Natural killer cell (primary cell): ENCODE data around the gene ARHGDIG. TPM values are rescaled to one million over a fixed set of nuclear protein-coding genes. Genes with fewer than 3 reads are reported as not detected.
"Not testable (repeated sequence)": the region's sequence is repeated elsewhere in the genome, so short reads cannot be mapped to it uniquely, and the experiment has no call there.

Source experiments
- ATAC-seq, 3 donors: fragments of 150-1000 bp in 2 of 3; fragments of 200-7000 bp in 1 of 3; cut with Tn5 transposase; 1 replicate in 1 of 3; 2 replicates in 2 of 3; pipeline ENCODE4 v1.10.0; 2021; ENCODE audit warnings: mild to moderate bottlenecking in 2 of 3, moderate library complexity in 2 of 3
- DNase-seq, 2 donors: peaks; one replicate each; pipeline versions ENCODE4 v3.0.0 to v3.0.0-alpha.2; 2013 to 2021; ENCODE audit warnings: mixed read lengths in 1 of 2
- H3K27ac ChIP-seq: one replicate; pipeline ENCODE4 v1.5.1; 2013; ENCODE audit warnings: mild to moderate bottlenecking, low read length
- H3K27me3 ChIP-seq: one replicate; pipeline ENCODE4 v1.6.1; 2013; ENCODE audit warnings: low read length; ENCODE audit not compliant: control insufficient read depth, insufficient read depth
- H3K36me3 ChIP-seq: one replicate; pipeline ENCODE4 v1.6.1; 2013; ENCODE audit warnings: low read length; ENCODE audit not compliant: control insufficient read depth, insufficient read depth
- H3K4me1 ChIP-seq: one replicate; pipeline ENCODE4 v1.6.1; 2013; ENCODE audit warnings: low read length; ENCODE audit not compliant: control insufficient read depth, insufficient read depth
- H3K4me3 ChIP-seq: one replicate; pipeline ENCODE4 v1.5.1; 2013; ENCODE audit warnings: low read length
- H3K9me3 ChIP-seq: one replicate; pipeline ENCODE4 v1.6.1; 2013; ENCODE audit warnings: low read length; ENCODE audit not compliant: control insufficient read depth, insufficient read depth
- H3K27ac Mint-ChIP-seq, 2 donors: one replicate each; pipeline ENCODE4 v1.8.0; 2022; ENCODE audit warnings: mild to moderate bottlenecking in 2 of 2, mixed read lengths in 2 of 2, moderate library complexity in 1 of 2
- H3K27me3 Mint-ChIP-seq, 2 donors: one replicate each; pipeline ENCODE4 v1.8.0; 2022; ENCODE audit warnings: low read depth in 2 of 2, mixed read lengths in 2 of 2
- H3K36me3 Mint-ChIP-seq: one replicate; pipeline ENCODE4 v1.8.0; 2022; ENCODE audit warnings: mixed read lengths
- H3K4me1 Mint-ChIP-seq, 2 donors: one replicate each; pipeline ENCODE4 v1.8.0; 2022; ENCODE audit warnings: mixed read lengths in 2 of 2
- H3K4me3 Mint-ChIP-seq: one replicate; pipeline ENCODE4 v1.8.0; 2022; ENCODE audit warnings: mild to moderate bottlenecking, moderate library complexity, mixed read lengths
- H3K9me3 Mint-ChIP-seq, 2 donors: one replicate each; pipeline ENCODE4 v1.8.0; 2022; ENCODE audit warnings: mixed read lengths in 2 of 2
- WGBS: methylation state at CpG from one replicate; pipeline ENCODE4 v1.1.7; 2013; ENCODE audit warnings: missing lambda C conversion rate; ENCODE audit not compliant: insufficient coverage; 5-methylcytosine and 5-hydroxymethylcytosine counted together
- intact Hi-C: fragments of 100-400 bp; cut with micrococcal nuclease; formaldehyde crosslinking; loops from one replicate; pipeline ENCODE4 v1.14.2; 2022
- total RNA-seq, 4 donors: library from RNA; stranded (reverse); fragments of 120-200 nt in 1 of 4; gene quantifications; one replicate each; pipeline versions ENCODE4 v1.2.3 to v1.2.4, GENCODE V29; 2013 to 2022
- TF ChIP-seq, protein P1 (sequence below): fragments of 200-600 bp; IDR thresholded peaks from one replicate; pipeline ENCODE4 v1.8.0; 2022; ENCODE audit warnings: antibody characterized with exemption

ARHGDIG gene
- total RNA-seq, 3 donors from 2014 or later (not counting 1 experiment from before 2014, with no cell fraction given), result 0.49 to 1.4 TPM; not detected in 1

DNA sequence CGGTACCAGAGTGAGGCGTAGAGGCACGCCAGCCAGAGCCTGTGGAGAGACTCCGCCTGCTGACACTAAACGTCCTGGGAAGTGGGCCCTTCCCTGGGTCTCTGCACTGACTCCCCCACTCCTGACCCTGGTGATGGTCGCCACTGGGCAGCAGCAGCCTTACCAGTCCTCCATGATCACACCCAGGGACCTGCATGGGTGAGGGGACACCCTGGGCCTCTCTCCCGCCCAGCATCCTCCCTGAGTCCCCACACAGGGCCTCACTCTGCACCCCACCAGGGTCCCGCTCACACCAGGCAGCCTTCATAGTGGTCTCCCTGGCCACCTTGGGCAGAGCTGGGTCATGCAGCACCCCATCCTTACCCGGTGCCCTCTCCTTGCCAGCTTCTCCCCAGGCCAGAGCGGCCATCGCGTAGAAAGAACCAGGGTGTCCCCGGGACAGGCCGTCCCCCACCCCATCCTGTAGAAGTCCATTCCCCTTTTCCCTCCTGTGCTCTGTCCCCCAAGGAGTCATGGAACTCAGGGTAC, 15.3 kb upstream of the ARHGDIG start:
- Histone ChIP-seq H3K27ac (no peak overlapping the region), H3K36me3 (peaks cover 22% of the 10 kb centered on the region), H3K9me3 (no peaks in the 10 kb centered on the region), H3K27me3 (no peaks in the 10 kb centered on the region), H3K4me3 (no peak overlapping the region), H3K4me1 (no peaks in the 10 kb centered on the region)
- WGBS, result 94% methylated on average over 14 of the region's 14 CpGs
- no peak overlapping the region for H3K27ac Mint-ChIP-seq
- DNase-seq, result no peak
- TF ChIP-seq, protein P1, sequence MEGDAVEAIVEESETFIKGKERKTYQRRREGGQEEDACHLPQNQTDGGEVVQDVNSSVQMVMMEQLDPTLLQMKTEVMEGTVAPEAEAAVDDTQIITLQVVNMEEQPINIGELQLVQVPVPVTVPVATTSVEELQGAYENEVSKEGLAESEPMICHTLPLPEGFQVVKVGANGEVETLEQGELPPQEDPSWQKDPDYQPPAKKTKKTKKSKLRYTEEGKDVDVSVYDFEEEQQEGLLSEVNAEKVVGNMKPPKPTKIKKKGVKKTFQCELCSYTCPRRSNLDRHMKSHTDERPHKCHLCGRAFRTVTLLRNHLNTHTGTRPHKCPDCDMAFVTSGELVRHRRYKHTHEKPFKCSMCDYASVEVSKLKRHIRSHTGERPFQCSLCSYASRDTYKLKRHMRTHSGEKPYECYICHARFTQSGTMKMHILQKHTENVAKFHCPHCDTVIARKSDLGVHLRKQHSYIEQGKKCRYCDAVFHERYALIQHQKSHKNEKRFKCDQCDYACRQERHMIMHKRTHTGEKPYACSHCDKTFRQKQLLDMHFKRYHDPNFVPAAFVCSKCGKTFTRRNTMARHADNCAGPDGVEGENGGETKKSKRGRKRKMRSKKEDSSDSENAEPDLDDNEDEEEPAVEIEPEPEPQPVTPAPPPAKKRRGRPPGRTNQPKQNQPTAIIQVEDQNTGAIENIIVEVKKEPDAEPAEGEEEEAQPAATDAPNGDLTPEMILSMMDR, result no peak
- ATAC-seq, result no peak
- H3K27me3 Mint-ChIP-seq, result no peaks in the 10 kb centered on the region
- intact Hi-C loops, result no loop called here
- H3K36me3 Mint-ChIP-seq, result no peaks in the 10 kb centered on the region
- H3K4me3 Mint-ChIP-seq, result no peak overlapping the region
- H3K9me3 Mint-ChIP-seq, result no peaks in the 10 kb centered on the region
- peaks cover 0 to 16% of the 10 kb centered on the region in 2 donors for H3K4me1 Mint-ChIP-seq

DNA sequence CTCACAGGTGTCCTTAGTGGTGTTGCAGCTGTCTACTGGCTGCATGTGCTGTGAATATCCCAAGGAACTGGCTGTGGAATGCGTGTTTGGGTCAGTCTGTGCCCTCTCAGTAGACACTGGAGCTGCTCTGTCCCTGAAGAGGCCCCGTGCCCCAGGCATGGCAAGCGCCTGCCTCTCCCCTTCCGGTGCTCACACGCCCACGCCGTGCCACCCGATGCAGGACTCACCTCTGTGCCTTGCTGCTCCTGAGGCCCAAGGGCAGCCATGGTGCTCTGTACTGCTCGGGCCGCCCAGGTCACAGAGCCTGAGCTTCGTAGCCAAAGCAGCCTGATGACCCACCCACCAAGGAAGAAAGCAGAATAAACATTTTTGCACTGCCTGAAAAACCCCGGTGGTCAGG, 14.7 kb upstream of the ARHGDIG start:
- no peak for DNase-seq
- ATAC-seq, result no peak
- H3K27ac Mint-ChIP-seq, result no peak overlapping the region

DNA sequence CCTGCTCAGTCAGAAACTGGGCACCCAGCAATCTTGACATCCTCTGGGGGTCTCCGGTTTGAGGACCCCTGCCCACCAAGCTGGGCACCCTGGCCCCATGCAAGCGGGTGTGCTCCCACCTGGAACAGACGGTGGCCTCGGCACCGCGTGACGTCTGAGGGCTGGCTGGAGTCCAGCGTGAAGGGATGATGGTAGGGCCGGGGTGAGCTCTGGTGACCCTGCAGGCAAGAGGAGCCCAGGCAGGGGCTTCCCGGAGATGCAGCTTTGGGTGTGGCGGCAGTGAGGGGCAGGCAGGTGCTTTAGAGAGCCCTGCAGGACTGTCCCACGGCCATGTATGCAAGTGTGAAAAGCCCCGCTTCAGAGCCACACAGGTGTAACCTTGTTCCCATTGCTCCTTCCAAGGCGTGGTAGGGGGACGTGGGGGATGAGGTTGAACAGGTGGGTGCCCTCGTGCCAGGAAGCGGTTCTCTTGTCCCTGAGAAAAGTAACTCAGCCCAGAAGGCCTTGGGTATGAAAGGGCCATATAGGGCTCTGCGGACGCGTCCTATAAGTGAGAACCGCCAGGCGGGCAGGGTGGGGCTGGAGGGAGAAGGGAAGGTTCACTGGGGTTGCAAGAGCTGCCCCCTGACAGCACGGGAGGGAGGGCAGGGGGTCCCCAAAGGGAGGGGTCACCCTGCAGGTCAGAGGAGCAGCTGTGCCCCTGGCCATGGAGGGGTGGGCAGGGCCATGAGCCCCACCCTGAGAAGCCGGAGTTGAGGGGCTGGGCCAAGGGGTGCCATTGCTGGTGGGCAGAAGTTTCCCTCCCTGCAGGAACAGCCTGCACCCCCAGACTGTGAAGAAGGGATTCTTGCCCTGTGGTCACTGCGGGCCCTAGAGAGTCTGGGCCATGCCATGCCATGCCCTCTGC, 13.9 kb upstream of the ARHGDIG start:
- H3K4me1 Mint-ChIP-seq, result peaks cover 0 to 16% of the 10 kb centered on the region in 2 donors
- no peak overlapping the region for H3K4me3 Mint-ChIP-seq
- H3K9me3 Mint-ChIP-seq, result no peaks in the 10 kb centered on the region
- no peak overlapping the region for H3K27ac Mint-ChIP-seq
- intact Hi-C loops, result no loop called here
- Histone ChIP-seq H3K36me3 (peaks cover 18% of the 10 kb centered on the region), H3K27me3 (no peaks in the 10 kb centered on the region), H3K27ac (no peak overlapping the region), H3K4me1 (no peaks in the 10 kb centered on the region), H3K9me3 (no peaks in the 10 kb centered on the region), H3K4me3 (no peak overlapping the region)
- DNase-seq (no peak), ATAC-seq (no peak)
- no peaks in the 10 kb centered on the region for H3K27me3 Mint-ChIP-seq
- WGBS, result 88% methylated on average over 25 of the region's 25 CpGs
- TF ChIP-seq, protein P1, result no peak
- H3K36me3 Mint-ChIP-seq, result no peaks in the 10 kb centered on the region

More for the DNA sequence above, 14.7 kb upstream of the ARHGDIG start:
- TF ChIP-seq, protein P1, result no peak
- Mint-ChIP-seq H3K27me3 (no peaks in the 10 kb centered on the region), H3K4me1 (peaks cover 0 to 16% of the 10 kb centered on the region in 2 donors), H3K9me3 (no peaks in the 10 kb centered on the region), H3K4me3 (no peak overlapping the region), H3K36me3 (no peaks in the 10 kb centered on the region)
- H3K27ac ChIP-seq, result no peak overlapping the region
- peaks cover 18% of the 10 kb centered on the region for H3K36me3 ChIP-seq
- no peaks in the 10 kb centered on the region for H3K27me3 ChIP-seq
- intact Hi-C loops, result no loop called here
- H3K9me3 ChIP-seq, result no peaks in the 10 kb centered on the region
- WGBS, result 86% methylated on average over 12 of the region's 12 CpGs
- no peaks in the 10 kb centered on the region for H3K4me1 ChIP-seq
- H3K4me3 ChIP-seq, result no peak overlapping the region

DNA sequence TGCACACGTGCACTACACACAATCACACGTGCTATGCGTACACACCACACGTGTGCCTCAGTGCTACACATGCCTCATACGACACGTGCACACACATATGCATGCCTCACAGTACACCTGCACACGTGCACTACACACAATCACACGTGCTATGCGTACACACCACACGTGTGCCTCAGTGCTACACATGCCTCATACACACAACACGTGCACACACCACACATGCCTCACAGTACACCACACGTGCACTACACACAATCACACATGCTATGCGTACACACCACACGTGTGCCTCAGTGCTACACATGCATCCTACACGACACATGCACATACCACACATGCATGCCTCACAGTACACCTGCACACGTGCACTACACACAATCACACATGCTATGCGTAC, 12.8 kb upstream of the ARHGDIG start:
- H3K36me3 ChIP-seq, intact Hi-C loops, H3K27ac ChIP-seq, H3K36me3 Mint-ChIP-seq, H3K4me3 Mint-ChIP-seq, H3K4me1 ChIP-seq, H3K27me3 Mint-ChIP-seq, H3K9me3 ChIP-seq, H3K9me3 Mint-ChIP-seq, H3K27me3 ChIP-seq, ATAC-seq, H3K4me3 ChIP-seq, H3K27ac Mint-ChIP-seq, DNase-seq: not testable (repeated sequence)
- 91% methylated on average over 17 of the region's 17 CpGs for WGBS
- peaks cover 0 to 16% of the 10 kb centered on the region in 2 donors for H3K4me1 Mint-ChIP-seq
